ENCODE data around the gene STXBP5.

DNA sequence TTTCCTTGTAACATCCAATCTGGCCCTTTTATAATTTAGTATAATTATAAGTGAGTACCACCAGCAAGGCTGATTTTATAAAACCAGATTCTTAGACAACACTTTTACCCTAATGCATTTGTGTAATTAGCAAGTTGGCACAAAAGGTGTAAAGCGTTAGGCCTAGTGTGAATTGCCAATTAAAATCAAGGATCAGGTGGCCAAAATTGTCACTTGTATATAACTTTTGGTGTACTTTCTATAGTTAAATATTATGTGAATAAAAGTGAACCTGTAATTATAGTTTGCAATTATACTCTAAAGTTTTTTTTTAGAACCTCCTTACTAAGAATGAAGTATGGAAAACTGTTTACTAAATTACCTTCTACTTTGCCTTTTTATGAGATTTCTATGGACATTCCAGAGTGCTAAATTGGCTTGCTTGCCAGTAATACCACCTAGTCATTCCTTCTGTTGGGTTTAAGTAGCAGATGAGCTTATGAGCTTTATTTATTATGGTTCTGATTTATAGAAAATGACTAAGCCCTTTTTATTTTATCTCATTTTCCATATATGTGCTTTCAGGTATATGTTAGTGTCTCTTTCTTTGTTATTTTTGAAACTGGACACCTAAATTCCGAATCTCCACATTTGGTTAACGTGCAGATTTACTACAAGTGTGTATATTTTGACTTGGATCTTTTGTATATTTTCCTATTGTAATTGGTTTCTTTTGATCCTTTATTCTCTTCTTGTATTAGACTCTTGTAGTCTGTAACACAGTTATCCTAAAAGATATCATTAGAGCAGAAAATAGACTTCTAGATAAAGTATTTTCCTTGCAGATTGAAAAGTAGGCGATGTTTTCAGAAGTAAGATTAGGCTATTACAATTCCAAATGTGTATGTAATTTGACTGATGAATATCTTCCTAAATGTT, 3.9 kb downstream of the STXBP5 start:
- TF ChIP-seq, protein P1, sequence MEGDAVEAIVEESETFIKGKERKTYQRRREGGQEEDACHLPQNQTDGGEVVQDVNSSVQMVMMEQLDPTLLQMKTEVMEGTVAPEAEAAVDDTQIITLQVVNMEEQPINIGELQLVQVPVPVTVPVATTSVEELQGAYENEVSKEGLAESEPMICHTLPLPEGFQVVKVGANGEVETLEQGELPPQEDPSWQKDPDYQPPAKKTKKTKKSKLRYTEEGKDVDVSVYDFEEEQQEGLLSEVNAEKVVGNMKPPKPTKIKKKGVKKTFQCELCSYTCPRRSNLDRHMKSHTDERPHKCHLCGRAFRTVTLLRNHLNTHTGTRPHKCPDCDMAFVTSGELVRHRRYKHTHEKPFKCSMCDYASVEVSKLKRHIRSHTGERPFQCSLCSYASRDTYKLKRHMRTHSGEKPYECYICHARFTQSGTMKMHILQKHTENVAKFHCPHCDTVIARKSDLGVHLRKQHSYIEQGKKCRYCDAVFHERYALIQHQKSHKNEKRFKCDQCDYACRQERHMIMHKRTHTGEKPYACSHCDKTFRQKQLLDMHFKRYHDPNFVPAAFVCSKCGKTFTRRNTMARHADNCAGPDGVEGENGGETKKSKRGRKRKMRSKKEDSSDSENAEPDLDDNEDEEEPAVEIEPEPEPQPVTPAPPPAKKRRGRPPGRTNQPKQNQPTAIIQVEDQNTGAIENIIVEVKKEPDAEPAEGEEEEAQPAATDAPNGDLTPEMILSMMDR (IDR thresholded peaks at IDR 0.05; ENCODE audit: low read depth, low read length): no peak
- no peak for TF ChIP-seq EZH2phosphoT487 (IDR thresholded peaks at IDR 0.05; ENCODE audit: low read depth)
